ENCODE measurements around the gene WNT11. TPM values are rescaled to one million over a fixed set of nuclear protein-coding genes. Genes with fewer than 3 reads are reported as not detected.

WNT11 gene
- total RNA-seq, 1 donor from 2014 or later, result not detected

DNA sequence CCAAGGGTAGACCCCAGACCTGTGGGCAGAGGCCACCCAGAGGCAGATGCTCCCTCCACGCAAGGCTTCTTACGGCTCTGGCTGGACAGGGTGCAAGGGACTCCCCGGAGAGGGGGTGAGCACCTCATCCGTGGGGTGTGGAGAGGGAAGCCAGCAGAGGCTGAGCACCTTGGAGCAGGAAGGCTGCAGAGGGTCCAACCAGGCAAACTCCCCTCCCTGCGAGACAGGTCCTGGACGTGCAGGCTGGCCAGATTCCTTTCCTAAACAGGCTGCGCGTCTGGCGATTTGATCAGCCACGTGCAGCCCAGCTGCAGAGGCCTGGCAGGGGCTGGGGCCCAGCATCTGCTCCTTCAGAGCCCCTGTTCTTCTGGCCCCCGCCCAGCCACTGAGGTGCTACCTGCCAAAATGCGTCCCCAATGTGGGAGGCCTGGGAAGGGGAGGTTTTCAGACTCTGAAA lies 49.3 kb downstream of the WNT11 start:
- no peak for DNase-seq (ENCODE audit: low read depth in 2 of 2)

DNA sequence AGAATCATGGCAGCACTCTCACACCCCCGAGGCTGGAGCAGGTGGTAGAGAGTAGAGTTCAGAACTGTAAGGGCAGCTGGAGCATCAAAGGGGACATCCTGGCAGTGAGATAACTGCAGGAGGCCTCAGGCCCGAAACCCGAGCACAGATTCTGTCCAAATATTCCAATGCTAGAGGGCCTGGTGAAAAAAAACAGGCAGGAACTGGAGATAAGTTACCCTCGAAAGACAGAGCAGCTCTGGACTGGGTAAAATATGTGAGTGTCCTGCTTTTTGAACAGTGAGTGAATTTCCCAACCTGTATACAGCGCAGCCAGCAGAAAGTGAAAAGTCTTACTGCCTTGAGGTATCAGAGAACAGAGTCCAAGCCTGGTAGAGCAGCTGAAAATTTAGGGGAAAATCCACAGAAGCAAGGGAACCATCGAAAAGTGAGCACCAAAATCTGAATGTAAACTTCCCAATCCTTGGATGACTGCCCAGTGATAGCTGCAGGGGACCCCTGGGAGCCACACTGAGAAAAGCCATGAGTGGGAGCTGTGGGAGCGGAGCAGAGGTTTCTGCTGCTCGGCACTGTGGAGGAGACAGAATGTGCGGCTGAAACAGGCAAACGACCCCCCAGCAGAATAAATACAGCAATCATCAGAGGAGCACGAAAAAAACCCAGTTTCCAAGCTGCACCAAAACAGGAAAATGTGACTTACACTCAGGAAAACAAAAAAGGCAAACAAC lies 50.6 kb downstream of the WNT11 start:
- peak in 1 of 2 donors; percentile 64 for DNase-seq (ENCODE audit: low read depth in 2 of 2)

DNA sequence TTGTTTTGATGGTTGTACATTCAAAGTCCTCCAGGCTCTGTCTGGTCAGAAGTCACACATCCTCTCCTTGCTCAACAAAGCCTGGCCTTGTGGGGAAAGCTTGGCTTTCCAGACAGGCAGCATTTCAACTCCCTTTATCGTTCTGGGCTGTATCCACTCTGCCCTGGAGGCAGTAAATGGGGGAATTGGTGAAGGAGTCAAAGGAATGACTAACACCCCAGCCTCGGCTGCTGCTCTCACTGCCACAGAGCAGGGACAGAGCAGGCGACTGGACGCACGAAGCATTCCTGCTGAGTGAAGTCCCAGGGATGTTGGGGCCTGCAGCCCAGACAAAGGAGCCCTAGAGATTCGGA lies 52.8 kb downstream of the WNT11 start:
- no peak for DNase-seq (ENCODE audit: low read depth in 2 of 2)

DNA sequence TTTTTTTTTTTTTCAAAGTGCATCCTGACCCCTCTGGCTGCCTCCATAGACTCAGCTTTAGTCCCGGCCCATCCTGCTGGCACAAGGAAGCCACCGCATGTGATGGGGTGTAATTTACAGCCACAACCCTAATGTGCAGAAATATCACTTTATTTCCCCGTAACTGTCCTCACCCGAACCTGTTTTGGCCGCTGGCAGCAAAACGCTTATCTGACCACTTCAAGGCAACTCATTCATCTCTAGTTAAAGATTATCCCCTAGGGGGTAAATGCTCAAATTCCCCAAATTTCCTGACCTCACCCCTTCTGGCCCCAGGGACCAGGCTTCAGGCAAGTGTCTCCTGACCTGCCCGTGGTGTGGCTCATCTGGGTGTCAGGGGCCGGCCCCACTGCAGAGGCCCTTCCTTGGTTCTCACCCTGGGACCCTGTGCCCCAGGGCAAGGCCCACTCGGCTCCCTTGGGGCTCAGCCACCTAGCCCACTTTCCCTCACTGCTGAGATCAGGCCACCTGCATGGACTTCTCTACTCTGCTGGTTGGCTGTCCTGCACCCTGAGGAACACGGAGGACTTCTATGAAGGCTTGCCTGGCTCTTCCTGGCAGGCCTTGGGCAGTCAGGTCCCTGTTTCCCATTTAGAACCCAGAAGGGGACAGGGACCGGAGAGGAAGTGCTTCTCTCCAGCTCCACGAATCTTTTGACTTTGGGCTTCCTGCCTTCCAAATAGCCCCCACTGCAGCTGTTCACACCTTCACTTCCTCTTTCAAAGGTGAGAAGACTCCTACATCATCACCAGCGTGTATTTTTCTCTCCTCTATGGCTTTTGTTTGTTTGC lies 53.3 kb downstream of the WNT11 start:
- no peak for DNase-seq (ENCODE audit: low read depth in 2 of 2)

DNA sequence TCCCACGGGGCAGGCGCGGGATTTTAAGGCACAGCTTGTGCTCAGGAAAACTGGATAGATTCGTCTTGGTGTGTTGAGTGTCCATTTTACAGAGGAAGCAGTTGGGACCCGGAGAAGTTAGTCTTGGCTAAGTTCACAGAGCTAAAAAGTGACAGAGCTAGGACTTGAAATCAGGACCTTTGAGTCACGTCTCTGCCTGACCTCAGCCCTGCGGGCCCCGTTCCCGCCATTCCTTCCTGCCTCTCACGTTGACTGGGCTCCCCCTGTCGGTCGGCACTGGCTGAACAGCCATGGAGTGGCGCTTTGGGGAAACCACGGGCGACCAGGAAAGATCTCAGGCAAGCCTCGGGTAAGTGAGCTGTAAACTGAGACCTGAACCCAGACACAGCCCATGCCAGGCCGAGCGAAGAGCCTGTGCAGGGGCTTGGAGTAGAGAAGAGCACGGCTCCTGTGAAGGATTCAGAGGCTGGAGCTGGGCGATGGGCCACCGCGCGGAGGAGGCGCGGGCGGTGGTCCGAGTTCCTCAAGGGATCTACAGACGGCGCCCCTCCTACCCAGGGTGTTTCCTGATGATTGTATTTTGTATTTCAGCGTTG lies 54.1 kb downstream of the WNT11 start:
- DNase-seq (ENCODE audit: low read depth in 2 of 2), result peak; percentile 51 to 79

DNA sequence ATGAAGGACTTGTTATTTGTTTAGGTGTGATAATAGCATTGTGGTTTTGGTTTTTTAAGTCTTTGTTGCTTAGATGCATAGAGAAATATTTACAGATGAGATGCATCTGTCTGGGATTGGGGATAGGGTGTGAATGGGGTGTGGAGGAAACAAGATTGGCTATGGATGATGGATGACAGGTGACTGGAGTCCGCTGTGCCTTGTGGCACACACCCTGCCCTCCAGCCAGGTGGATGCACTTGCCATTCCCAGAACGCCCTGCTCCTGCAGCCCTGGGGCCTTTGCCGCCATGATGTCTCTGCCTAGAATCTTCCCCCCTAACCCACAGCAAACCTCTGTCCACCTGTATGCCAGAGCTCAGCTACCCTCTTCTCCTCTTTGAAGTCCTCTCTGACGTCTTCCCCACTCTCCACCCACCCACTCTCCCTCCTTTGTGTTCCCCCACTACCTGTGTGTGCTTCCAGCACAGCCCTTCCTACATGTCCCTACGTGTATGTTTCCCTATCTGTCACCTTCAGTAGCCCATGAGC lies 54.7 kb downstream of the WNT11 start:
- DNase-seq (ENCODE audit: low read depth in 2 of 2), result no peak

DNA sequence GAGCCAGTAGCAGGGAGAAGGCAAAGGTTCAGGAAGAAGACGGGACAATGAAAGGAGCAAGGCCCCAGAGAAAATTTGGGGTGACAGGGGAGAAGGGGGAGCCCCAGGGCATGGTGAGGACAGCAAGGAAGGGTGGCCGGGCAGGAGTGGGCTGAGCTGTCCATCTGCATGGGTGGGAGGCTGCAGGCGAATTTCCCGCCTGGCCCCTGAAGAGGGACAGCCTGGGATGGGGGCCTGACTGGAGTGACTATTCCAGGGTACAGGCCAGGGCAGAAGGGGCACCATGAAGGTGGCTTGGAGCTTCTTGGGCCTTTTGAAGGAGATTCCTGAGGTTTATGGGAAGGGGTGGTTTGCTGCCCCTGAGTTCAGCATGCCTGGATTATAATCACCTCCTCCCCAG lies 56.2 kb downstream of the WNT11 start:
- no peak for DNase-seq (ENCODE audit: low read depth in 2 of 2)

DNA sequence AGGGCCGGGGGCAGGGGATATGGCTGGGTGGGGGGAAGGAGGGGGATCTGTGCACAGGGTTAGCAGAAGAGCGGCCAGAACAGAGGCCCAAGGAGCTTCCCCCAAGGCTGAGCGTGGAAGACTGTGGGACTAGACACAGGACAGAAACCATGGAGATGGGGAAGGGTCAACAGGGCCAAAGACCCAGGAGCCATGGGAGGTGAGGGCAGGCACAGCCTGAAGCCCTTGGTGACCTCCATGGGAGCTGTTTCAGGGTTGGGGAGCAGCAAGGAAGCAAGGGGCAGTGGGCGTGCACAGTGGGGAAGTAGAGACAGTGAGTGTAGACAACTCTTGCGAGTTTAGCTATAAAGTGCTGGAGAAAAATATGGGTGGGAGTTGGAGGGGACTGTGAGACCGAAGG lies 56.6 kb downstream of the WNT11 start:
- no peak for DNase-seq (ENCODE audit: low read depth in 2 of 2)

DNA sequence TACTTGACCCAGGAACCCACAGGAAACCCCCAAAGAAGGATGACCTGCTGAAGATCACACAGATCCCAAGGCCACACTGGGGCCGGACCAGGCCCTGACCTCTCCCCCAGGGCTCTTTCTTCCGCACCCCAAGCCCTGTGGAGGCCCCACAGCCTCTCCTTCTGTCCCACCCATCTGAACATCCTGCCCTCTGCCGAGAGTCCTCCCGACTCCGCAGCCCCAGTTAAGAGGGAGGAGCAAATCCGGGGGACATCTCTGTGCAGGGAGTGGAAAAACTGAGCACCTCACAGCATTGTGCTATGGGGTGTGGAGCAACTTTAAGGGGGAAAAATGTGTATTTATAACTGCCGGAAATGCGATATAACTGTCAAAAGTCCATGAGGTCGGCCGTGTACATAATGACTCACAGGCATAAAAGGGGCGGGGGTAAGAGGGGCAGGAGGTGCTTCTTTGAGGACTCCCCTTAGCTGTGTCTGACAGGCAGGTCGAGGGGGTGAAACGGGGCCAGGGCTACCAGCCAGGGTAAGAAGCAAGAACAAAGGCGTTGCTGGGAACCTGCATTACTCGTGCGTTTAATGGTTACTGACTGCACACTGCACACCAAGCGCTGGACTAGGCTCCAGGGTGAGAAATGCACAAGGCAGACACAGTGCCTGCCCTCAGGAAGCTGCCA lies 57.2 kb downstream of the WNT11 start:
- peak in 1 of 2 donors; percentile 46 for DNase-seq (ENCODE audit: low read depth in 2 of 2)

DNA sequence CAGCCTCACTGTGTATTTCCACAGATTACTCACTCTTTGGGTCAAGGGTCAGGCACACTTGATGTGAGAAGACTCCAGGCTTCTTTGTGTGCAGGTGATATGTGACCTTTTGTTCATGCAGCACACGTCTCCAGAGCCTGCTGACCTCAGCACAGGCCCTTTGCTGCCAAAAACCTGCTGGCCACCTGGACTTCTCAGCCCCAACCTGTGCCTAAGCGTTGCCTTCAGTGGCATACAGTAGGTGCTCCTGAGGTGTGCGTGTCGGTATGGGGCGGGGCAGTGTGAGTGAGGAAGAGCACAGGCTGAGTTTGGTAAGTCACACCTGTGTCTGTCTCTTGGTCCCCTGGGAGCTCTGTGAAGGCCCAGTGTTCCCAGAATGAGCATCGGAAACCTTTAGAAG lies 58.1 kb downstream of the WNT11 start:
- no peak for DNase-seq (ENCODE audit: low read depth in 2 of 2)

DNA sequence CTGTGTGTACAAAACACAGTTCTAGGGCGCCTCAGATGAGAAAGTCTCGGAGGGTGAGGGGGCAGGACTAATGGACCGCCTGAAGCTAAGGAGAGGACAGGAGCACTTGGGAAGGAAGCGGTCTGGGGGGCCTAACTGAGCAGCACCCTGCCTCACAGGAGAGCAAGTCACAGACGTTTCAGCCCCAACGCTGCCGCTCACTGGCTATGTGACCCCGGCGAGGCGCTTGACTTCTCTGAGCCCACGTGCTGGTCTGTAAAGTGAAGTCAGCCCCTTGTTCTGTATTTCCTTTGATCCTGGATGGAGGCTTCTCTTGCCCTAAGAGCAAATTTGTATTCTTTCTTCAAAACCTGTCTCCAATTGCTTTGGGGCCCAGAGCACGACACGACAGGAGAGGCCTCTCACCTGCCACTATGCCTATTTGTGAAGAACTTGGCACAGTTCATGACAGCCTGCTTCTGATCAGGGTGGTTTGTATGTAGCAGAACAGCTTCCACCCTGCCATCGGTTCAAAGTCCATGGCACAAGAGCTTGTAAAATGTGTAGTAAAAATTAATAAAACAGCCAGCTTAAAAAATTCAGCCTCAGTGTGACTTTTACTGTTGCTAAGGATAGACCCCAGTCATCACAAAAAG lies 59.1 kb downstream of the WNT11 start:
- no peak for DNase-seq (ENCODE audit: low read depth in 2 of 2)

DNA sequence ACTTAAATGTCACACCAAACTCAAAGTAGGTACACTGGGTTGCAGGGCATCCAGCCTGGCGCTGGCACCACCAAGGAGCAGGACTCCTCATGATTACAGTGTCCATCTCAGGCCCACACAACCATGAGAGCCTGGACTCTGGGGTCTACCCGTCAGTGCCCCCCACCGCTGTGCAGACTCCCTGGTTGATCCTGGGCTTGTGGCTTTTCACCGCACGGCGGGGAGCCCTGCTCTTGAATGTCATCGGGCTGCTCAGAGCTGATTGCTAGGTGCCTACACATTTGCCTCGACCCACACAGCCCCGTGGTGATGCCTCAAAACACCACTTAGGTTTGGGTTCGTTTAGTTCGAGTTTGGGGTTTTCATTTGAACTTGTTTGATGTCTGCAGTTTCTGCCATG lies 63.0 kb downstream of the WNT11 start:
- DNase-seq (ENCODE audit: low read depth in 2 of 2), result no peak

DNA sequence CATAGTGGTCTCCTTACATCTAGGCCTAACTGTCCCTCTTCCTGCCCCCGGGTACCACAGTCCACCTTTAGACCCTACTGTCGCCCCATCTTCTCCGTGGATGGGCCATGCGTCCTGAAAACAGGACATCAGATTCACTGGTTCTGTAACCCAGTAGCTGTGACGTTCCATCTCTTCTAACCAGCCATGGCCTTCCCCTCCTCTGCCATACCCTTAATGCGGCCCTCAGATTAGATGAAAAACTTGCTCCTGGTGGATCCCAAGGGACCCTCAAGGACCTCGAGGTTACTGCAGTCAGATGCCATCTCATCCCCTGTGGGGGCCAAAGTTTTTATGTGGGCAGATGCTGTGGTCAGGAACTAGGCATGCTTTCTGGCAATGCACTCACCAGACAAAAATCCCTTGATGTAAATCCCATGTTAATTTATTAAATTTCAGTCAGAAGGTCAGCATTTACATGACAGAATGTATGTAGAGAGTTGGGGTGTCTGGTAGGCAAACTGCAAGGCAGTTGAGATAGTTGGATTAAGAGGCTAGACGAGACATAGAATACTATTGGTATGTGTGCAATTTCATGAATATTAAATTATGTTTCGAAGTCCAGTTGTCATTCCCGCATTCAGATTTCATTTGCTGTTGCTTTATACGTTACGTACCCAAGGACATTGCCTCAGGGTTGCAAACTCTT lies 64.3 kb downstream of the WNT11 start:
- DNase-seq (ENCODE audit: low read depth in 2 of 2), result no peak

DNA sequence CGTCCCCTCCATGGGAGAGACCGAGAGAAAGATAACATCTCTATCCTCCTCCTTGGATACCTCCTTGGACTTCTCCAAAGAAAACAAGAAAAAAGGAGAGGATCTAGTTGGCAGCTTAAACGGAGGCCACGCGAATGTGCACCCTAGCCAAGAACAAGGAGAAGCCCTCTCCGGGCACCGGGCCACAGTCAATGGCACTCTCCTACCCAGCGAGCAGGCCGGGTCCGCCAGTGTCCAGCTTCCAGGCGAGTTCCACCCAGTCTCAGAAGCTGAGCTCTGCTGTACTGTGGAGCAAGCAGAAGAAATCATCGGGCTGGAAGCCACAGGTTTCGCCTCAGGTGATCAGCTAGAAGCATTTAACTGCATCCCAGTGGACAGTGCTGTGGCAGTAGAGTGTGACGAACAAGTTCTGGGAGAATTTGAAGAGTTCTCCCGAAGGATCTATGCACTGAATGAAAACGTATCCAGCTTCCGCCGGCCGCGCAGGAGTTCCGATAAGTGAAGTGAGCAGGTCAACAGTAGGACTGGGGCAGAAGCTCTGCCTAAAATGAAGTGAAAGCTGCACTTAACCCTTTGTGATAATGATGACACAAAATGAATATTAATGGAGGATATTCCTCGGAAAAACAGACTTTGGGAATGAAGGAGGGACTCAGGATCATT lies 65.3 kb downstream of the WNT11 start:
- no peak for DNase-seq (ENCODE audit: low read depth in 2 of 2)

DNA sequence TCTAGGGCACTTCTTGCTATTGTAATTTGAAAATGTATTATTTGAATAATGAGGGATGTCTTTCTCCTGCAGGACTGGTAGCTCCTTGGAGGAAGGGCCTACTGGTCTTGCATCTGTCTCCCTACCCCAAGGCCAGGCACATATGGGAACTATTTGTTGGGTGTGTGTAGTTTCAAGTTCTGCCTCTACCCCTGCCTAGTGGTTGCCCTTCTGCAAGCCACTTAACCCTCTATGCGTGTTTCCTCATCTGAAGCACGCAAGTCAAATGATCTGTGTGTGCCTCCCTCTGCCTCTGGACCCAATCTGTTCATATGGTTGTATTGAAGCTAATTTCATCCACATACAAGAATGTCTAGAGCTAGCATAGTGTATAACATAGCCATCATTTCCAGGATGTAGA lies 67.0 kb downstream of the WNT11 start:
- DNase-seq (ENCODE audit: low read depth in 2 of 2), result no peak

Other genes with a start within 250 kb of the WNT11 start
- gene THAP12, start 174.6 kb upstream of the WNT11 start, total RNA-seq, result 28.0 and 28.4 TPM in 2 replicates
- 0.38 and 0.51 TPM in 2 replicates for gene GVQW3, start 174.8 kb upstream of the WNT11 start, total RNA-seq
- gene EMSY, start 238.5 kb upstream of the WNT11 start, total RNA-seq, result 7.6 and 13.0 TPM in 2 replicates

Data from dermis microvascular lymphatic vessel endothelial cell (primary cell).